CD4-positive, alpha-beta T cell treated with Interferon alpha-2 for 1 hour (primary cell): ENCODE data around the gene HOXA1.

Experiments
- DNase-seq, 2 donors: peaks; one replicate each; pipeline ENCODE4 v3.0.0-alpha.2; 2020 to 2022

Gene HOXA1

DNA sequence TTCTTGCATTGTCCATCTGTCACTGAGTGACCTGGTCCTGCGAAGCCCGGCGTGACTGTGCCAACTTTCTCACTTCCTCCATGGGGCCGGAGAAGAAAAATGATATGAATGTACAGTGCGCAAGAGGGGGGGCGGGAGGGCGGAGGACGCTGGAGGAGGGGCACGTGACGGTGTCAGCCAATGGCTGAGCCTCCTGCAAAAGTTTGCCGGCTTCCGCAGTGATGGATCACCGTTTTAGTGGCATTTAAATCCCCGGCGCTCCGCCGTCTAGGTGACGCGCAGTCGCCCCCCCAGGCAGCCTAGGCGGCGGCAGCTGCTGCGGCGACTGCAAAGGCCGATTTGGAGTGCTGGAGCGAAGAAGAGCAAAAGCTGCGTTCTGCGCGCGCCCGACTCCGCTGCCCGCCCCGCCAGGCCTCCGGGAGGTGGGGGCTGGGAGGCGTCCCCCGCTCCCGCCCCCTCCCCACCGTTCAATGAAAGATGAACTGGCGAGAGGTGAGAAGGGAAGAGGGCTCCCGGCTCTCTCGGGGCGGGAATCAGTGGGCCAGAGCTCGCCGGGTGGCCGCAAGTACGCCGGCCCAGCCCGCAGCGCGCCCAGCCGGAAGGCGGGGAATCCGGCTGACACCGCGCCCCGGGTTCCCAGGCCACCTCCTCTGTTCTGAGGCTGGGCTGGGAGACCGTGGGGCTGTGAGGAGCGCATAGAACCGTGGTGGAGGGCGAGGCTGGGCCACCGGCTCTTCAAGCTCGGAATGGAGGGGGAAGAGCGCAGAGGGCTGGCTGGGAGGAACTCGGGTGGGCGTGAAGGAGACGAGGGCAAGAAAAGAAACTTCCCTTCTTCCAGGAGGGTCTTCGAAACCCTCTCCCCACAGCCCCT lies at the start of gene HOXA1:
Gene HOXA1 (minus strand): TSS at position 104 of the 871 bp plus-strand sequence. CDS start 88 bp downstream, at position 16.
- peak; percentile 83 to 85 for DNase-seq

DNA sequence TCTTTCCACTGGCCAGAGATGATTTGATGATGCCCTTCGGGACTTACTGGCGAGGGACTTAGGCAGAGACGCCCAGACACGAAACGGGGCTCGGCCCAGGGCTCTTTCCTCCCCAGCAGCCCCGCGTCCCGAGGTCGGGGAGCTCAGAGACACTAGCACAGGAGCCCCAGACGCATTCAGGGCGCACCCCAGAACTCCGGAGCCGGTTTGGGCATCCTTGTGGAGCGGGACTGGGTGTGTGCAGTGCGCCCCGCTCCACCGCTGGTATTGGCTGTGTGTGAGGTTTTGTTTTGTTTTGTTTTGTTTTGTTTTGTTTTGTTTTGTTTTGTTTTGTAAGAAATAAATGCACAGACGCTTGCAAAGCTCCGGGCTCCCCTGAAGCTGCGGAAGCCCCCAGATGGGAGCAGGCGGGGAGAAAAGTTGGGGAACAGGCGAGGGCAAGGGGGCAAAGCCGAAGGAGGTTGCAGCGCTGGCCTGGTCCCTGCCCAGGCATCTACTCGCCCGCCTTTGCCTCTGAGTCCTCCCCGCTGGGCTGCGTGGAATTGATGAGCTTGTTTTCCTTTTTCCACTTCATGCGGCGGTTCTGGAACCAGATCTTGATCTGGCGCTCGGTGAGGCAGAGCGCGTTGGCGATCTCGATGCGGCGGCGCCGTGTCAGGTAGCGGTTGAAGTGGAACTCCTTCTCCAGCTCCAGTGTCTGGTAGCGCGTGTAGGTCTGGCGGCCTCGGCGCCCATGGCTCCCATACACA lies 49.5 kb upstream of the HOXA1 start:
- no peak for DNase-seq

- DNase-seq: no peak
Measured at GRCh38 chr7:27144781-27145164, 49.0 kb upstream of the HOXA1 start.

DNA sequence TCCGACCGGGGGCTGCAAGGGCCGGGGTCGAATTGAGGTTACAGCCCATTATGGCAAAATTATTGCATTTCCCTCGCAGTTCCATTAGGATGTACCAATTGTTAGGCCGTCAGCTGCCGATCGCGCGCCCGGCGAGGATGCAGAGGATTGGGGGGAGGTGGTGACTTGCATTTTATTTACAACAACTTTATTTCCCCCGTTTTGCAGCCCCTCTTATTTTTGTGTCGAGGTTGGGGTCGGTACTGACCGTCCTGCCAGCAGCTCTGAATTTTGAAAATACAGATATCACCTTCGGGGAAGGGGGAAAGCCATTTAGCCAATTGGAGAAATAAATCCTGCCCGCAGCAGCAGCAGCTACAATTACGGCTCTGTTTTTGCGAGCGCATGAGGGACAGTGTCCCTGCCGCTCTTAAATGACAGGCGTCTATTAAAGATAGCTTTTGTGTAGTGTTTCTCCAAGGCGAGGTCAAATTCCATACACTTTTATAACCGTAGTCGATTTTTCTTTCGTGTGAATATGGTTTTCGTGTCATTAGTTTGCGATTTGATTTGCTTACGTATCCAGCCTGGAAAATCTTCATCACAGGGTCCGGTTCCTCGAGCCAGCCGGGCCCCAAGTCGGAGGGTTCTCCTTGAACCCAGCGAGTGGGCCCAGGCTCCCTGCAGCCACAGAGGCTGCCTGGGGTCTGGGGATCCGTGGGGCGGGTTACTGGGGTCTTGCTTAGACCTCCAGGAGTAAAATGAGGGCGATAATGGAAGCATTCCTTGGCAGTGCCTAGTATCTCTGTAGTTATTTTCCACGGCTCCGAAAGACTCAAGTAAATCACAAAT lies 48.4 kb upstream of the HOXA1 start:
- DNase-seq: no peak

GRCh38 chr7:27143023-27143949 lies 47.5 kb upstream of the HOXA1 start, which contains the start of gene HOXA5:
TSS of gene HOXA5 (minus strand) at chr7:27143681. CDS start at chr7:27143607, 74 bp downstream.
- DNase-seq: peak in 1 of 2 donors; percentile 52

DNA sequence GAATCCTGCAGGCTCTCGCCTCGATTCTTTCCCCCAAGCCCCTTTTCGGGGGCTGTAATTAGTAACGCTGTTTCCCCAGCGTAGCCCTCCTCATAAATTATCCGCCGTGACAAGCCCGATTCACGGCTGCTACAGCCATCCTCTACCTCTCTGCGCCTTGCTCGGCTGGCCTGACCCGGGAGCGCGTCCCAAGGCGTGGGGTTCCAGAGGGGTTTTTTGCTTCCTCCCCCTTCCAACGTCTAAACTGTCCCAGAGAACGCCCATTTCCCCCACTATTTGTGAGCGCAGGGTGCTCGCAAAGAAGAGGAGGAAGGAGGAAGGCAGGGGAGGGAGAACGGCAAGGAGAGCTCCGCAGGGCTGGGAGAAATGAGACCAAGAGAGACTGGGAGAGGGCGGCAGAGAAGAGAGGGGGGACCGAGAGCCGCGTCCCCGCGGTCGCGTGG lies 46.8 kb upstream of the HOXA1 start:
- no peak for DNase-seq

DNA sequence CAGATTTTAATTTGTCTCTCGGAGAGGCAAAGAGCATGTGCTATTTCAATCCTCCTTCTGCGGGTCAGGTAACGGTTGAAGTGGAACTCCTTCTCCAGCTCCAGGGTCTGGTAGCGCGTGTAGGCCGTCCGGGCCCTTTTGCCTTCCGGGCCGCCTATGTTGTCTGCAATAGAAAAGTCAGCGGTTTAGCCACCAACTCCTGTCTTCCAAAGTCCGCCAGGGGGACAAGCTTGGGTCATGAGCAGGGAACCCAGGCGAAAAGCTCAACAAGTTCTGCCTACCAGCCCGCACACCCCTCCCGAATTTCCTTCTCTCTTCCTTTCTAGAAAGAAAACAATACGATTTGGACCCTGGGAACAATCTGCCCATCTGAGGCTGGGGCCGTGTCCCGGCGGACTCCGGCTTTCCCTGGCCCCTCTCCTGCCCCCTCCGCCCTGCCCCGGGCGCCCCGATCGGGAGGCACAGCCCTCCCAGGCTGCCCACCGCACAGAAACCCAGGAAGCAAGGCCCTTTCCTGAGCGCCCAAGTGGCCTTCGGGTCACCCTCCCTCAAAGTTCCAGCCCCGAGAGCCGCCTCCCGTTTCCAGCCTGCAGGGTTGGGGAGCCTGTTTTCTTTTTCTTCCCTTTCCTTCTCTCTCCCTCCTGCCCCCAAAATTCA lies 46.3 kb upstream of the HOXA1 start:
- no peak for DNase-seq

DNA sequence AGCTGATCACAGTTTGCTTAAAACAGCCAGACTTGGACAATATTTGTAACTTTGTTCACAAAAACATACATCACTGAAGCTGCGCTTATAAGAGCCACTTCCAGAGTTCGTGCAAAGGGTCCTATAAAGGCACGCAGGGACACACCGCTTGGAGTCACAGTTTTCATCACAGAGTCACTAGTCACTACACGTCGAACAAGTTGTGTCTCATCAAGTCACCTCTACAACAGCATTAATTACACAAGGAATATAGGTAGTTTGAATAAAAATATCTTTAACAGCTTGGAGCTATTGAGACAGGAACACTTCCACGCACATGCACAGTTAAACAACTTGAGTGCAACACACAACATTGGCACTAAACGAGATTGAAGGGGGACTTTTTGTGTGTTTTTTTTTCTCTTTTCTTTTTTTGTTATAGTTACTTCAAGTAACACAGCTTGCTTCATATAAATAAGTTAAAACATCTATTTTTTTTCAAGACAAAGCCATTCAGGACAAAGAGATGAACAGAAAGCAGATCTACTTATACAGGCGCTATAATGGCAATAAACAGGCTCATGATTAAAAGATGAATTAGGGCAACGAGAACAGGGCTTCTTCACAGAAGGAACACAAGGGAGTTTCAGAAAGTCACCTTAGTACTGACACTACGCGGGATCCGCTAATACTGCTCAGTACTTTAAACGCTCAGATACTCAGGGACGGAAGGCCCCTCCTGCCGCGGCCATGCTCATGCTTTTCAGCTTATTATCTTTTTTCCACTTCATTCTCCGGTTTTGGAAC lies 45.5 kb upstream of the HOXA1 start:
- DNase-seq: no peak

DNA sequence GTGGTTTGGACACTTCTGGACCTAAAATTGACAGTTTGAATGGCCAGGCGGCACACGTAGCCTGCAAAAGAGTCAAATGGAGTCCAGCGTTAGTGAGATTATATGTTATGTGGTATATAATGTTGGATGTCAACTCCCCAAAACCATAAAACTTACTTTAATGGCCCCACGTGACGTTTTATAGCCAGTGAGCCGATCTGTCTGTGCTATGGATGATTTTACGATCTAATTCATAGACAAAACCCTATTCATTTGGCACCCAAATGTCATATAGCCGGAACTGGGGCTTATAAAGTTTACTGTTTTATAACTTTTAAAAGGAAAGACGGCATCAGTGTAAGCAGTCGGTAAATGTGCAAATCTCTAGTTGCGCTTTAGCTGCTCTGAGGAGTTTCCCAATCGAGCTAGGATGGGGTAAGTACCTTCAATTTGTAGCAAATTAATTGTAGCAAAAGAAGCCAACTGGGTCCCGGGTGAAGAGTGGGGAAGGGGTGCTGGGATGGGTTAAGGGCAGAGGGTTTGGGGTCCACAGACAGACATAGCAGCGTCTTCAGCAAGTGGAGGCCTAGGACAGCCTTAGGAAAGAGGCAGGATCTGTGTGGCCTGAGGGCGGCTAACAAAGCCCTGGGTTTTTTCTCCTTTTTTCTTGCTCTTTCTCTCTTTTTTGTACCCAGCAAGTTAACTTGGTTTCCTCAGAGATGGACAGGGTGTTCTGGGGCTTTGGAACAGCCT lies 44.5 kb upstream of the HOXA1 start:
- DNase-seq: no peak

- DNase-seq: no peak
Measured at GRCh38 chr7:27139334-27140125, 43.7 kb upstream of the HOXA1 start.

GRCh38 chr7:27138985-27139333 lies 43.2 kb upstream of the HOXA1 start:
- DNase-seq: no peak

- no peak for DNase-seq
Measured at GRCh38 chr7:27138472-27138871, 42.7 kb upstream of the HOXA1 start.

- no peak for DNase-seq
Measured at GRCh38 chr7:27137640-27138315, 42.0 kb upstream of the HOXA1 start.

GRCh38 chr7:27134392-27134791 lies 38.6 kb upstream of the HOXA1 start:
- DNase-seq: no peak

DNA sequence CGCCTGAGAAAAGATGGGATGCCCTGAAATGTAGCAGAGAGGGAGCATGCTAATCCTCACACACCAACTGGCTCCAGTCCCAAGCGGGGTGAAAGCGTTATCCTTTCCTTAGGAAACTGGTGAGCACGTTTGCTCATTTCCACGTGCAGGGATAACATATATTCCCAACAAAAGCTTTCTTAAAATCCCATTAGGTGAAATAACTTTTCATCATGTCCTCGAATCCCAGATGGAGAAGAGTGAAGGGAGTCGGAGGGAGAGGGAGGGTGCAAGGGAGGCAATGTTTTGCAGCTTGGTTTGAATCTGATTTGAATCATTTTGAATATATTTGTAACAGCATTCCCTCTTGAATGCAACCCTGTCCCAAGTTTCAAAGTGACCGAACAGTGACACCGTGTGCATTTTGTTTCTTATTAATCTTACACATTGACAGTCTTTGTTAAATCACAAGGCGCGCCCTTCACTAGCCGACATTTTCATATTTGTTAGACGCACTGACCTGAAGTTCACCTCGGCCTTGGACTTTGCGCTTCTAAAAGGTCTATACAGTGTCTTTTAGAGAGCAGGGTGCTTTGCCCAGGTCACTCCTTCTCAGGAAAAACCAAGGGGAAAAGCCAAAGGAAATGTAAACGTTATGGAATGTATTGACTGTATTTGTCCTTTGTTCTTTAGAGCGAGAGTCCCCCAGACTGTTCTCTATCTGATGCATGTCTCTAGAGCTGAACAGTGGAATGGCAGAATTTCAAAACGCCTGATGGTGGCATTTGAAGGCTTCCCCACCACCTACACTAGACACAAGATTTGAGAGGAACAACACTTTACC lies 37.8 kb upstream of the HOXA1 start:
- DNase-seq: no peak

DNA sequence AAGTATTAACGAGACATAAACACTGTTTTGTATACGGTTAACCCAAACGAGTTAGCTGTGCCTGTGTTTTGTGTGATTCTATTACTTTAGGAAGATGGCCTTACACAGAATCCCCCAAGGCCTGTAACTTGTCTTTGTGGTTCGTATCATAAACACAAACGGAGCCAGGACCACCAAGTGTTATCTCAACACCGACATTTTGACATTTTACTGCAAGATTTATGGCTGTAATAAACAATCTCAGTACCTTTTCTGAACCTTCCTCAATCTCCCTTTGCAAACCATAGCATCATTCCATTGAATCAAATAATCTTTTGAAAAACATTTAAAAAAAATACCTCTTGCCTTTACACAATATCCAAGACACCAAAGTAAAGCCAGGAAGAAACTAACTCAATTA lies 37.2 kb upstream of the HOXA1 start:
- DNase-seq: no peak

DNA sequence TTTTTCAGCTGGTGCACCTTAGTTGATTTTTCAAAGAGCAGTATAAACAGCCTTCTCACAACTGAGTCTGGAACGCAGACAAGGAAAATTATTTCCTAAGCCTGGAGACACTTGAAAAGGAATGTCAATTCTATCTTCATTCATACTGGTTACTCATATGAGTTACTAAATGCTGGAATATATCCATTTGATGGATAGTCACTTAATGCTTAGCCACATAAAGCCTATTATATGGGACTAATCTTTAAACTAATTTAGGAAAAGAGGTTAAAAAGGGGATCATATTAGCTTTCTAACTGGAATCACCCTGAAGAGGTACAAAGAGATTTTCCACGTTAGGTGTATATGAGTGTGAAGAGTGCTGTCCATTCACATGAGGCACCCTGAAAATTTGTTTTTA lies 36.4 kb upstream of the HOXA1 start:
- DNase-seq: no peak
